IMR-90 (cell line): ENCODE data around the gene GRIA4. TPM values are rescaled to one million over a fixed set of nuclear protein-coding genes. Genes with fewer than 3 reads are reported as not detected.

ENCODE experiments used
- ATAC-seq: fragments of 200-7000 bp; cut with Tn5 transposase; 2 replicates; pipeline ENCODE4 v1.9.1; 2020; ENCODE audit warnings: low read depth, mild to moderate bottlenecking, moderate library complexity
- BruUV-seq: library from RNA; stranded (reverse); fragments of 400-500 nt; replicated peaks from 2 replicates; lab custom pipeline; 2021; lab: Mats Ljungman, UMichigan
- CTCF ChIA-PET: fragments of 300-600 bp; formaldehyde crosslinking; extraction: SDS; loops from one replicate; lab custom pipeline; 2021; ENCODE audit warnings: antibody characterized with exemption; lab: Yijun Ruan, JAX
- POLR2A ChIA-PET: fragments of 300-600 bp; sonication (Branson Sonifier 250); formaldehyde crosslinking; loops from one replicate; lab custom pipeline; 2022; ENCODE audit warnings: antibody characterized with exemption; ENCODE audit not compliant: unreplicated experiment; lab: Charles Lee
- DNase-seq: peaks from one replicate; pipeline ENCODE4 v3.0.0; 2013
- H2AFZ ChIP-seq: replicated peaks from 2 replicates; pipeline ENCODE3; 2013; ENCODE audit warnings: low read length, mild to moderate bottlenecking; ENCODE audit not compliant: poor library complexity
- H2AK5ac ChIP-seq: 2 replicates; pipeline ENCODE4 v1.6.1; 2013; ENCODE audit warnings: low read depth, low read length, inconsistent platforms
- H2AK9ac ChIP-seq: replicated peaks from 2 replicates; pipeline ENCODE3; 2013; ENCODE audit warnings: mild to moderate bottlenecking, low read depth, low read length, moderate library complexity; ENCODE audit not compliant: poor library complexity
- H2BK120ac ChIP-seq: 2 replicates; pipeline ENCODE4 v1.6.1; 2013; ENCODE audit warnings: low read depth, low read length, inconsistent platforms
- H2BK15ac ChIP-seq: 3 replicates; pipeline ENCODE4 v1.6.1; 2013; ENCODE audit warnings: low read depth, low read length, inconsistent platforms
- H2BK20ac ChIP-seq: 2 replicates; pipeline ENCODE4 v1.6.1; 2013; ENCODE audit warnings: low read depth, mild to moderate bottlenecking, inconsistent platforms, low read length, moderate library complexity
- H2BK5ac ChIP-seq: 2 replicates; pipeline ENCODE4 v1.6.1; 2013; ENCODE audit warnings: mild to moderate bottlenecking, low read depth, low read length, inconsistent platforms; ENCODE audit not compliant: poor library complexity, severe bottlenecking
- H3K14ac ChIP-seq: replicated peaks from 2 replicates; pipeline ENCODE4 v1.6.1; 2013; ENCODE audit warnings: low read depth, low read length, inconsistent platforms
- H3K18ac ChIP-seq: 2 replicates; pipeline ENCODE4 v1.6.1; 2013; ENCODE audit warnings: low read depth, low read length, control low read depth
- H3K23ac ChIP-seq: 2 replicates; pipeline ENCODE4 v1.6.1; 2013; ENCODE audit warnings: low read depth, low read length, inconsistent platforms
- H3K27ac ChIP-seq: 2 replicates; pipeline ENCODE4 v1.5.1; 2013; ENCODE audit warnings: mild to moderate bottlenecking, control low read depth, low read length; ENCODE audit not compliant: insufficient read depth
- H3K27me3 ChIP-seq: 2 replicates; pipeline ENCODE4 v1.6.1; 2013; ENCODE audit warnings: low read length; ENCODE audit not compliant: control insufficient read depth, insufficient read depth
- H3K36me3 ChIP-seq: 2 replicates; pipeline ENCODE4 v1.6.1; 2013; ENCODE audit warnings: low read length, mixed read lengths; ENCODE audit not compliant: control insufficient read depth, insufficient read depth
- H3K4ac ChIP-seq: 2 replicates; pipeline ENCODE4 v1.6.1; 2013; ENCODE audit warnings: low read depth, low read length, inconsistent platforms
- H3K4me1 ChIP-seq: 2 replicates; pipeline ENCODE4 v1.6.1; 2013; ENCODE audit warnings: low read length, mixed read lengths; ENCODE audit not compliant: control insufficient read depth, insufficient read depth
- H3K4me2 ChIP-seq: 2 replicates; pipeline ENCODE4 v1.6.1; 2013; ENCODE audit warnings: low read depth, mild to moderate bottlenecking, control low read depth, low read length, moderate library complexity
- H3K4me3 ChIP-seq: 2 replicates; pipeline ENCODE4 v1.5.1; 2013; ENCODE audit warnings: low read depth, mild to moderate bottlenecking, control low read depth, low read length, moderate library complexity; ENCODE audit not compliant: insufficient read depth
- H3K56ac ChIP-seq: 2 replicates; pipeline ENCODE4 v1.6.1; 2013; ENCODE audit warnings: low read length, inconsistent platforms; ENCODE audit not compliant: insufficient read depth; ENCODE audit errors: extremely low read depth
- H3K79me1 ChIP-seq, 2 experiments: 2 replicates each; pipeline ENCODE4 v1.6.1; 2013; ENCODE audit warnings: low read length in 2 of 2, inconsistent platforms in 1 of 2, low read depth in 1 of 2
- H3K9ac ChIP-seq: 2 replicates; pipeline ENCODE4 v1.6.1; 2013; ENCODE audit warnings: low read depth, low read length, control low read depth
- H3K9me1 ChIP-seq: 2 replicates; pipeline ENCODE4 v1.6.1; 2013; ENCODE audit warnings: low read length, inconsistent platforms; ENCODE audit not compliant: insufficient read depth
- H3K9me3 ChIP-seq: 2 replicates; pipeline ENCODE4 v1.6.1; 2013; ENCODE audit warnings: low read length; ENCODE audit not compliant: control insufficient read depth, insufficient read depth
- H4K20me1 ChIP-seq: 2 replicates; pipeline ENCODE4 v1.6.1; 2013; ENCODE audit warnings: low read length, inconsistent platforms; ENCODE audit not compliant: insufficient read depth
- H4K5ac ChIP-seq: 2 replicates; pipeline ENCODE4 v1.6.1; 2013; ENCODE audit warnings: mild to moderate bottlenecking, low read depth, low read length, control low read depth
- H4K8ac ChIP-seq, 2 experiments: 2 replicates each; pipeline ENCODE4 v1.6.1; 2013; ENCODE audit warnings: low read depth in 2 of 2, low read length in 2 of 2, control low read depth in 1 of 2, inconsistent platforms in 1 of 2
- H4K91ac ChIP-seq: 2 replicates; pipeline ENCODE4 v1.6.1; 2013; ENCODE audit warnings: low read depth, low read length, inconsistent platforms; ENCODE audit not compliant: insufficient read depth
- BHLHE40 ChIP-seq: fragments of 150-350 bp; IDR thresholded peaks from 2 replicates; pipeline ENCODE4 v1.6.1; 2016; ENCODE audit warnings: mild to moderate bottlenecking, low read depth, low read length
- MAZ ChIP-seq: IDR thresholded peaks from 2 replicates; pipeline ENCODE4 v1.6.1; 2012; ENCODE audit warnings: low read depth, mild to moderate bottlenecking, low read length, improper control_type of control experiment, moderate library complexity, borderline replicate concordance
- POLR2A ChIP-seq: IDR thresholded peaks from 2 replicates; pipeline ENCODE4 v1.6.1; 2012; ENCODE audit warnings: mild to moderate bottlenecking, low read depth, low read length
- RAD21 ChIP-seq: IDR thresholded peaks from 2 replicates; pipeline ENCODE4 v1.6.1; 2012; ENCODE audit warnings: low read length, improper control_type of control experiment
- RFX5 ChIP-seq: IDR thresholded peaks from 2 replicates; pipeline ENCODE4 v1.8.0; 2012; ENCODE audit warnings: low read depth, mild to moderate bottlenecking, low read length, moderate library complexity
- SMC3 ChIP-seq: fragments of 150-350 bp; IDR thresholded peaks from 2 replicates; pipeline ENCODE4 v1.6.1; 2016; ENCODE audit warnings: low read depth, mild to moderate bottlenecking, antibody characterized with exemption, low read length, moderate library complexity
- WGBS, 2 experiments: methylation state at CpG; one replicate each; pipeline versions ENCODE4 v1.1.5 to v1.1.7; 2013; ENCODE audit warnings: missing lambda C conversion rate in 2 of 2; ENCODE audit not compliant: insufficient read length in 1 of 2; ENCODE audit errors: extremely low coverage in 2 of 2; 5-methylcytosine and 5-hydroxymethylcytosine counted together
- dilution Hi-C: fragments of 300-500 bp; cut with HindIII; formaldehyde crosslinking; loops from one replicate; pipeline ENCODE4 v1.14.3; 2018; ENCODE audit warnings: low sequenced_read_pairs; ENCODE audit not compliant: unreplicated experiment
- in situ Hi-C: fragments of 300-500 bp; cut with MboI; formaldehyde crosslinking; loops from 3 replicates; pipeline ENCODE4 v1.14.3; 2019; ENCODE audit warnings: low sequenced_read_pairs, inconsistent platforms, mixed read lengths
- intact Hi-C: fragments of 100-400 bp; cut with micrococcal nuclease; formaldehyde crosslinking; loops from 2 replicates; pipeline ENCODE4 v1.10.0; 2022
- polyA plus RNA-seq, 3 experiments: library from polyadenylated mRNA; depleted of rRNA; stranded (reverse); fragments of >200 nt; gene quantifications; 2 replicates each; pipeline ENCODE4 v1.2.3, GENCODE V29; 2012; ENCODE audit warnings: low replicate concordance in 1 of 3
- total RNA-seq: library from RNA; depleted of rRNA; stranded (reverse); fragments of >200 nt; gene quantifications from 2 replicates; pipeline ENCODE4 v1.2.3, GENCODE V29; 2012
- TF ChIP-seq, protein P1 (sequence below): fragments of 150-350 bp; IDR thresholded peaks from 2 replicates; pipeline ENCODE4 v1.6.1; 2016; ENCODE audit warnings: low read depth, mild to moderate bottlenecking, low read length, moderate library complexity, borderline replicate concordance
- TF ChIP-seq, protein P2 (sequence below): fragments of 150-350 bp; IDR thresholded peaks from 2 replicates; pipeline ENCODE4 v1.6.1; 2017; ENCODE audit warnings: mild to moderate bottlenecking, antibody characterized with exemption, low read length, low read depth

GRIA4 gene
- total and polyA plus RNA-seq, 2 of the 4 experiments (the other 2 are of a cell fraction): 0.36 to 1.0 TPM

DNA sequence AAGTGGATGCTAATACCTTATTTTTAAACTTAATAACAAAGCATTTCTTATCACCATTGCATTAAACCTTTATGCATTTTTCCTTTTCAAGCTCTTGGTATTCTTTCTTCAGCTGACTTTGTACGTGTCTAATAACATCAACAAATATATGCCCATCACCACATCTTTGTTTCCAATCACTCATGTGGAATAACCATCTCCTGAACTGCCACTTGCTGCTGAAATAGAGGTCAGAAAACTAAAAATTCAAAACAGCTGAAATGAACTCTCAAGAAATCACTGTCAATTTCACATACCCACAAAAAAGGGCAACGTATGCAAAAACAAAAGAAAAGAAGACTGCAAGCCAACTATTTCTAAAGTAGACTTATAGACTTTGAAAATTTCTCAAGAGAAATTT is 404.7 kb downstream of the GRIA4 start:
- H3K27me3 ChIP-seq: no peaks in the 10 kb centered on the region
- peaks cover 5% of the 10 kb centered on the region; the same call in 1 of the 2 replicates for H4K20me1 ChIP-seq
- H3K36me3 ChIP-seq: peaks cover 10% of the 10 kb centered on the region
- dilution Hi-C loops (no loop called here), intact Hi-C loops (loop anchor here (5.0 kb wide), 1 partner anchor 102 kb away; no protein-coding TSS in a partner anchor), in situ Hi-C loops (no loop called here)
- H2BK20ac ChIP-seq: no peak overlapping the region
- no peak overlapping the region for H4K8ac ChIP-seq
- 14% methylated on average over 1 of the region's 2 CpGs; no CpG with 5 or more reads in 1 of the 2 experiments for WGBS, 2 experiments
- POLR2A ChIA-PET: no interaction called here
- no peak overlapping the region for H3K23ac ChIP-seq
- CTCF ChIA-PET: no interaction called here
- no peak overlapping the region for H3K18ac ChIP-seq
- no peak overlapping the region for H2BK120ac ChIP-seq
- H3K14ac ChIP-seq: no peak overlapping the region
- peaks cover 7% of the 10 kb centered on the region; the same call in 1 of the 2 replicates for H3K9me1 ChIP-seq
- H4K5ac ChIP-seq: no peak overlapping the region
- H2AK5ac ChIP-seq: no peak overlapping the region
- no TSS peak for BruUV-seq
- H3K4me3 ChIP-seq: no peak overlapping the region
- H3K9me3 ChIP-seq: no peaks in the 10 kb centered on the region
- no peak overlapping the region for H2BK5ac ChIP-seq
- H3K56ac ChIP-seq: no peak overlapping the region
- H3K4me2 ChIP-seq: no peak overlapping the region
- H3K9ac ChIP-seq: no peak overlapping the region
- no peak for ATAC-seq
- H3K27ac ChIP-seq: no peak overlapping the region
- no peak overlapping the region for H2AK9ac ChIP-seq
- peaks cover 34 to 72% of the 10 kb centered on the region in 2 experiments for H3K79me1 ChIP-seq
- DNase-seq: no peak
- no peak overlapping the region for H2BK15ac ChIP-seq
- H3K4ac ChIP-seq: no peak overlapping the region
- TF ChIP-seq SMC3 (no peak), RAD21 (no peak), RFX5 (no peak), POLR2A (no peak), BHLHE40 (no peak), MAZ (no peak)
- TF ChIP-seq, protein P1, sequence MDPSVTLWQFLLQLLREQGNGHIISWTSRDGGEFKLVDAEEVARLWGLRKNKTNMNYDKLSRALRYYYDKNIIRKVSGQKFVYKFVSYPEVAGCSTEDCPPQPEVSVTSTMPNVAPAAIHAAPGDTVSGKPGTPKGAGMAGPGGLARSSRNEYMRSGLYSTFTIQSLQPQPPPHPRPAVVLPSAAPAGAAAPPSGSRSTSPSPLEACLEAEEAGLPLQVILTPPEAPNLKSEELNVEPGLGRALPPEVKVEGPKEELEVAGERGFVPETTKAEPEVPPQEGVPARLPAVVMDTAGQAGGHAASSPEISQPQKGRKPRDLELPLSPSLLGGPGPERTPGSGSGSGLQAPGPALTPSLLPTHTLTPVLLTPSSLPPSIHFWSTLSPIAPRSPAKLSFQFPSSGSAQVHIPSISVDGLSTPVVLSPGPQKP: no peak
- TF ChIP-seq, protein P2, sequence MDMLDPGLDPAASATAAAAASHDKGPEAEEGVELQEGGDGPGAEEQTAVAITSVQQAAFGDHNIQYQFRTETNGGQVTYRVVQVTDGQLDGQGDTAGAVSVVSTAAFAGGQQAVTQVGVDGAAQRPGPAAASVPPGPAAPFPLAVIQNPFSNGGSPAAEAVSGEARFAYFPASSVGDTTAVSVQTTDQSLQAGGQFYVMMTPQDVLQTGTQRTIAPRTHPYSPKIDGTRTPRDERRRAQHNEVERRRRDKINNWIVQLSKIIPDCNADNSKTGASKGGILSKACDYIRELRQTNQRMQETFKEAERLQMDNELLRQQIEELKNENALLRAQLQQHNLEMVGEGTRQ: no peak
- H3K4me1 ChIP-seq: peaks cover 6% of the 10 kb centered on the region
- H2AFZ ChIP-seq: no peak overlapping the region
- no peak overlapping the region for H4K91ac ChIP-seq
